GM23248 (cell line): ENCODE data around the gene RAMP3. TPM values are rescaled to one million over a fixed set of nuclear protein-coding genes. Genes with fewer than 3 reads are reported as not detected.

Experiments
- DNase-seq: peaks from one replicate; pipeline ENCODE4 v3.0.0-alpha.2; 2015
- H2AFZ ChIP-seq: fragments of 200-600 bp; sonication (generic); 2 replicates; pipeline ENCODE4 v1.6.1; 2016; ENCODE audit warnings: antibody characterized with exemption
- H3F3A ChIP-seq: fragments of 200-600 bp; sonication (generic); 2 replicates; pipeline ENCODE4 v1.6.1; 2016; ENCODE audit warnings: mild to moderate bottlenecking, antibody characterized with exemption, mixed run types; ENCODE audit not compliant: insufficient read depth
- H3K27ac ChIP-seq: fragments of 200-600 bp; sonication (generic); 2 replicates; pipeline ENCODE4 v1.5.1; 2016; ENCODE audit warnings: mild to moderate bottlenecking
- H3K27me3 ChIP-seq: fragments of 200-600 bp; sonication (generic); replicated peaks from 2 replicates; pipeline ENCODE4 v1.6.1; 2016; ENCODE audit warnings: mild to moderate bottlenecking; ENCODE audit not compliant: insufficient read depth
- H3K36me3 ChIP-seq: fragments of 200-600 bp; sonication (generic); 2 replicates; pipeline ENCODE4 v1.6.1; 2016; ENCODE audit warnings: low read depth, mild to moderate bottlenecking
- H3K4me1 ChIP-seq: fragments of 200-600 bp; sonication (generic); 2 replicates; pipeline ENCODE4 v1.6.1; 2016; ENCODE audit warnings: mild to moderate bottlenecking; ENCODE audit not compliant: insufficient read depth
- H3K4me2 ChIP-seq: fragments of 200-600 bp; sonication (generic); one replicate; pipeline ENCODE4 v1.6.1; 2016; ENCODE audit warnings: mild to moderate bottlenecking; ENCODE audit not compliant: unreplicated experiment
- H3K4me3 ChIP-seq: fragments of 200-600 bp; sonication (generic); 2 replicates; pipeline ENCODE4 v1.5.1; 2016; ENCODE audit warnings: mild to moderate bottlenecking
- H3K79me2 ChIP-seq: fragments of 200-600 bp; sonication (generic); 2 replicates; pipeline ENCODE4 v1.6.1; 2016; ENCODE audit warnings: mild to moderate bottlenecking; ENCODE audit not compliant: insufficient read depth
- H3K9ac ChIP-seq: fragments of 200-600 bp; sonication (generic); 2 replicates; pipeline ENCODE4 v1.6.1; 2016; ENCODE audit warnings: mild to moderate bottlenecking
- H3K9me2 ChIP-seq: fragments of 200-600 bp; sonication (generic); 2 replicates; pipeline ENCODE4 v1.6.1; 2016; ENCODE audit warnings: mixed run types, mild to moderate bottlenecking, moderate library complexity; ENCODE audit not compliant: insufficient read depth
- H3K9me3 ChIP-seq: fragments of 200-600 bp; sonication (generic); one replicate; pipeline ENCODE4 v1.6.1; 2017; ENCODE audit warnings: low read depth
- H4K20me1 ChIP-seq: fragments of 200-600 bp; sonication (generic); 2 replicates; pipeline ENCODE4 v1.6.0; 2016; ENCODE audit not compliant: insufficient read depth
- EZH2 ChIP-seq: fragments of 200-600 bp; sonication (generic); IDR thresholded peaks from 2 replicates; pipeline ENCODE4 v1.6.1; 2018; ENCODE audit warnings: antibody characterized with exemption, mild to moderate bottlenecking; ENCODE audit not compliant: insufficient read depth, poor library complexity, severe bottlenecking
- EZH2phosphoT487 ChIP-seq: fragments of 200-600 bp; sonication (generic); IDR thresholded peaks from 2 replicates; pipeline ENCODE4 v1.6.1; 2018; ENCODE audit warnings: antibody characterized with exemption, moderate library complexity, mild to moderate bottlenecking, low read depth; ENCODE audit not compliant: insufficient read depth
- WGBS, 2 experiments: methylation state at CpG; one replicate each; pipeline ENCODE4 v1.1.6; 2015 to 2017; ENCODE audit warnings: low lambda C conversion rate in 2 of 2, low coverage in 1 of 2; ENCODE audit errors: missing lambda C conversion rate in 2 of 2; 5-methylcytosine and 5-hydroxymethylcytosine counted together
- in situ Hi-C: fragments of 300-500 bp; cut with MboI; formaldehyde crosslinking; loops from 2 replicates; pipeline ENCODE4 v1.15.0; 2020
- polyA plus RNA-seq: library from polyadenylated mRNA; unstranded; fragments of >200 nt; fragmentation: Nextera tagmentation; extraction: Ambion mirVana; gene quantifications from 2 replicates; pipeline ENCODE4 v1.2.1, GENCODE V29; 2016
- total RNA-seq: library from RNA; depleted of rRNA; stranded (reverse); fragments of >200 nt; shearing (Covaris generic); gene quantifications from 2 replicates; pipeline ENCODE4 v1.2.3, GENCODE V29; 2014

The RAMP3 gene
- total and polyA plus RNA-seq, 2 experiments from 2014 or later: not detected

GRCh38 chr7:45123913-45124710 is 33.5 kb upstream of the RAMP3 start:
- Histone ChIP-seq H3K4me3 (no peak overlapping the region), H3K27ac (no peak overlapping the region), H3K9me3 (no peaks in the 10 kb centered on the region)

GRCh38 chr7:45125193-45125904 is 32.2 kb upstream of the RAMP3 start:
- Histone ChIP-seq H2AFZ (no peak overlapping the region), H3K4me2 (no peak overlapping the region), H3K4me1 (no peaks in the 10 kb centered on the region), H3K27ac (no peak overlapping the region), H3K36me3 (no peaks in the 10 kb centered on the region), H4K20me1 (no peaks in the 10 kb centered on the region), H3K9me3 (no peaks in the 10 kb centered on the region), H3K9me2 (no peaks in the 10 kb centered on the region), H3K27me3 (no peaks in the 10 kb centered on the region), H3F3A (no peaks in the 10 kb centered on the region), H3K79me2 (no peaks in the 10 kb centered on the region), H3K9ac (no peak overlapping the region), H3K4me3 (no peak overlapping the region)
- 81 to 85% methylated on average over 11 of the region's 11 CpGs for WGBS, 2 experiments
- no peak for DNase-seq
- in situ Hi-C loops: loop anchor here (25.0 kb wide), 1 partner anchor 263 kb away; no protein-coding TSS in a partner anchor
- no peak for TF ChIP-seq EZH2
- TF ChIP-seq EZH2phosphoT487: no peak

More at GRCh38 chr7:45123913-45124710, 33.5 kb upstream of the RAMP3 start:
- TF ChIP-seq EZH2 (no peak), EZH2phosphoT487 (no peak)
- H4K20me1 ChIP-seq: no peaks in the 10 kb centered on the region
- H3K4me1 ChIP-seq: no peaks in the 10 kb centered on the region
- 58 to 64% methylated on average over 9 to 12 of the region's 12 CpGs for WGBS, 2 experiments
- H3K9ac ChIP-seq: no peak overlapping the region
- H3K27me3 ChIP-seq: no peaks in the 10 kb centered on the region
- H3K9me2 ChIP-seq: no peaks in the 10 kb centered on the region
- H3F3A ChIP-seq: no peaks in the 10 kb centered on the region
- no peaks in the 10 kb centered on the region for H3K36me3 ChIP-seq
- no peak overlapping the region for H2AFZ ChIP-seq
- in situ Hi-C loops: loop anchor here (25.0 kb wide), 1 partner anchor 537 kb away; the partner anchor contains the start of gene TMED4
- DNase-seq: no peak
- H3K4me2 ChIP-seq: no peak overlapping the region
- no peaks in the 10 kb centered on the region for H3K79me2 ChIP-seq

- H2AFZ ChIP-seq: no peak overlapping the region
- H3K27ac ChIP-seq: no peak overlapping the region
- in situ Hi-C loops: loop anchor here (25.0 kb wide), 1 partner anchor 264 kb away; no protein-coding TSS in a partner anchor
- H3K9ac ChIP-seq: no peak overlapping the region
- no peaks in the 10 kb centered on the region for H4K20me1 ChIP-seq
- no peaks in the 10 kb centered on the region for H3F3A ChIP-seq
- H3K9me3 ChIP-seq: no peaks in the 10 kb centered on the region
- no peak overlapping the region for H3K4me2 ChIP-seq
- H3K36me3 ChIP-seq: no peaks in the 10 kb centered on the region
- no peak for DNase-seq
- H3K79me2 ChIP-seq: no peaks in the 10 kb centered on the region
- TF ChIP-seq EZH2 (no peak), EZH2phosphoT487 (no peak)
- no peak overlapping the region for H3K4me3 ChIP-seq
- WGBS, 2 experiments: 74 to 82% methylated on average over 4 to 6 of the region's 6 CpGs
- H3K4me1 ChIP-seq: no peaks in the 10 kb centered on the region
- H3K27me3 ChIP-seq: no peaks in the 10 kb centered on the region
- no peaks in the 10 kb centered on the region for H3K9me2 ChIP-seq
Observed at GRCh38 chr7:45126201-45126600, 31.4 kb upstream of the RAMP3 start.

GRCh38 chr7:45126920-45127319 is 30.7 kb upstream of the RAMP3 start:
- H2AFZ ChIP-seq: no peak overlapping the region
- no peak overlapping the region for H3K4me3 ChIP-seq
- H3K36me3 ChIP-seq: no peaks in the 10 kb centered on the region
- H3K27ac ChIP-seq: no peak overlapping the region
- no peak for TF ChIP-seq EZH2
- TF ChIP-seq EZH2phosphoT487: no peak
- in situ Hi-C loops: loop anchor here (25.0 kb wide), 1 partner anchor 265 kb away; no protein-coding TSS in a partner anchor
- H3K4me1 ChIP-seq: no peaks in the 10 kb centered on the region
- H3K9ac ChIP-seq: no peak overlapping the region
- 50 to 66% methylated on average over 5 to 6 of the region's 6 CpGs for WGBS, 2 experiments
- no peaks in the 10 kb centered on the region for H3F3A ChIP-seq
- DNase-seq: no peak
- no peaks in the 10 kb centered on the region for H3K9me2 ChIP-seq
- H3K4me2 ChIP-seq: no peak overlapping the region
- H3K9me3 ChIP-seq: no peaks in the 10 kb centered on the region
- no peaks in the 10 kb centered on the region for H3K27me3 ChIP-seq
- H3K79me2 ChIP-seq: no peaks in the 10 kb centered on the region
- H4K20me1 ChIP-seq: no peaks in the 10 kb centered on the region
